Measurements from ENCODE around the gene PRR19.

The PRR19 gene

DNA sequence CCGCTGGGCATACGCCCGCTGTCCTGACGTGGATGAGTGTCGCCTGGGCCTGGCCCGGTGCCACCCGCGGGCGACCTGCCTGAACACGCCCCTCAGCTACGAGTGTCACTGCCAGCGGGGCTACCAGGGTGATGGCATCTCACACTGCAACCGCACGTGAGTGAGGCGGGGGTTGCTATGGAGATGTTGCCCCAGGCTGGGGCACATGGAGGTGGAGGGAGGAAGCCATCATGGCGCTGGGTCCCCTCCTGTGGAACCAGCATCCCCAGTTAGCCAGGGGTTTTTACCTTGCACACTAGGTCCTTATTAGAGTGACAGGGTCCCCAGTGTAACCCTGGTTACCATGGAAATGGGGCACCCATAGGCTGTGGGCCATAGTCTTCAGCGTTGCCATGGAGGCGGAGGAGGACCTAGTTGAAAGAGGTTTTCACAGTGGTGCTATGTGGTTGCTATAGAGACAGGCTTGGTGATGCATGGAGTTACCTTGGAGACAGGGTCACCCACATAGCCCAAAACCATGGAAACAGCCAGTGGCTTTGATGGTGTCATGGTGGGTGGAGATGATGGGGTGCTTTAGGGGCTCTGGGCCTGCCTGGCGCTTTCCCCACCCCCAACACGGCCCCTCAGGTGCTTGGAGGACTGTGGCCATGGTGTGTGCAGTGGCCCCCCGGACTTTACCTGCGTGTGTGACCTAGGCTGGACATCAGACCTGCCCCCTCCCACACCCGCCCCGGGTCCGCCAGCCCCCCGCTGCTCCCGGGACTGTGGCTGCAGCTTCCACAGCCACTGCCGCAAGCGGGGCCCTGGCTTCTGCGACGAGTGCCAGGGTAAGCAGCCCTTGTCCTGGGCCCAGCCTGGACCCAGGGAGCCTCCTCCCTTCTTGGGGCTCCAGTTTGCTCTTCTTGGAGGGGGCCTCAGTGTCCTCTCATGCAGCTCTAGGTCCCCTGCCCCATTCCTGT is 50.6 kb downstream of the PRR19 start:
- Histone ChIP-seq H3K79me1 (ENCODE audit: low read length) (no peaks in the 10 kb centered on the region), H3K4ac (ENCODE audit: low read depth, low read length) (no peak overlapping the region), H3K36me3 (ENCODE audit: control insufficient read depth in 1 of 2, insufficient read depth in 2 of 2, low read length in 2 of 2) (peaks cover 30 to 49% of the 10 kb centered on the region in 2 experiments), H4K8ac (ENCODE audit: low read depth, low read length) (no peak overlapping the region), H3K4me3 (ENCODE audit: low read depth, low read length) (no peak overlapping the region), H3K27ac (ENCODE audit: low read depth, low read length) (no peak overlapping the region), H2AFZ (ENCODE audit: insufficient read depth, low read length, poor library complexity) (no peak overlapping the region), H3K9me3 (ENCODE audit: insufficient read depth, low read depth, low read length) (peaks cover 2% of the 10 kb centered on the region), H4K91ac (ENCODE audit: low read depth, low read length) (no peak overlapping the region), H3K79me2 (ENCODE audit: control insufficient read depth, insufficient read depth, low read length, poor library complexity) (no peaks in the 10 kb centered on the region), H2BK12ac (ENCODE audit: low read length) (no peak overlapping the region), H2AK5ac (ENCODE audit: low read length) (no peak overlapping the region), H3K23ac (ENCODE audit: low read length) (no peak overlapping the region), H3K18ac (ENCODE audit: low read length) (no peak overlapping the region), H3K14ac (ENCODE audit: low read length) (no peak overlapping the region), H2BK120ac (ENCODE audit: insufficient read depth, low read length, poor library complexity) (no peak overlapping the region), H2BK5ac (ENCODE audit: low read depth, low read length, poor library complexity) (no peak overlapping the region), H3K27me3 (ENCODE audit: insufficient read depth, low read length) (no peaks in the 10 kb centered on the region), H3K9ac (ENCODE audit: low read length) (no peak overlapping the region), H3K4me2 (ENCODE audit: low read length) (no peak overlapping the region), H4K12ac (ENCODE audit: low read depth, low read length) (no peak overlapping the region), H3K4me1 (ENCODE audit: control insufficient read depth in 1 of 2, insufficient read depth in 2 of 2, low read length in 2 of 2) (no peaks in the 10 kb centered on the region)
- WGBS (ENCODE audit: extremely low coverage, insufficient coverage, insufficient read length): no CpG with 5 or more reads among the region's 31 CpGs
- DNase-seq: no peak

DNA sequence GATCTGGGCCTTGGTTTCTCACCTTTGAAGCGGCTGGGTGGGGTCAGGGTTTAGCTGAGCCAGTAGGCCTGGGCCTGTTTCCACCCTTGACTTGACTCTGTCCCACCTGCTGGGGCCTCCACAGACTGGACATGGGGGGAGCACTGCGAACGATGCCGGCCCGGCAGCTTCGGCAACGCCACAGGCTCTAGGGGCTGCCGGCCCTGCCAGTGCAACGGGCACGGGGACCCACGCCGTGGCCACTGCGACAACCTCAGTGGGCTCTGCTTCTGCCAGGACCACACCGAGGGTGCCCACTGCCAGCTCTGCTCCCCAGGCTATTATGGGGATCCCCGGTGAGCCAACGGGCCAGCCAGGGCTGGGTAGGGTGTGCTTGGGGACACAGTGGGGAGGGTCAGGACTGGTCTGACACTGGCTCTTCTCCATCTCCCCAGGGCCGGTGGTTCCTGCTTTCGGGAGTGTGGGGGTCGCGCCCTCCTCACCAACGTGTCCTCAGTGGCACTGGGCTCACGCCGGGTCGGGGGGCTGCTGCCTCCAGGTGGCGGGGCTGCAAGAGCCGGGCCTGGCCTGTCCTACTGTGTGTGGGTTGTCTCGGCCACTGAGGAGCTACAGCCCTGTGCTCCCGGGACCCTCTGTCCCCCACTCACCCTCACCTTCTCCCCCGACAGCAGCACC is 51.5 kb downstream of the PRR19 start:
- no peak overlapping the region for H3K18ac ChIP-seq (ENCODE audit: low read length)
- H2BK12ac ChIP-seq (ENCODE audit: low read length): no peak overlapping the region
- H2BK120ac ChIP-seq (ENCODE audit: insufficient read depth, low read length, poor library complexity): no peak overlapping the region
- H3K4me1 ChIP-seq (ENCODE audit: control insufficient read depth in 1 of 2, insufficient read depth in 2 of 2, low read length in 2 of 2): no peaks in the 10 kb centered on the region
- no peak overlapping the region for H2AK5ac ChIP-seq (ENCODE audit: low read length)
- H3K79me1 ChIP-seq (ENCODE audit: low read length): no peaks in the 10 kb centered on the region
- H3K4ac ChIP-seq (ENCODE audit: low read depth, low read length): no peak overlapping the region
- no peaks in the 10 kb centered on the region for H3K79me2 ChIP-seq (ENCODE audit: control insufficient read depth, insufficient read depth, low read length, poor library complexity)
- H3K4me2 ChIP-seq (ENCODE audit: low read length): no peak overlapping the region
- no peak overlapping the region for H3K23ac ChIP-seq (ENCODE audit: low read length)
- no peak overlapping the region for H4K12ac ChIP-seq (ENCODE audit: low read depth, low read length)
- peaks cover 34 to 46% of the 10 kb centered on the region in 2 experiments for H3K36me3 ChIP-seq (ENCODE audit: control insufficient read depth in 1 of 2, insufficient read depth in 2 of 2, low read length in 2 of 2)
- no peak overlapping the region for H3K4me3 ChIP-seq (ENCODE audit: low read depth, low read length)
- no peak overlapping the region for H4K91ac ChIP-seq (ENCODE audit: low read depth, low read length)
- no peak overlapping the region for H3K27ac ChIP-seq (ENCODE audit: low read depth, low read length)
- DNase-seq: no peak
- no peaks in the 10 kb centered on the region for H3K27me3 ChIP-seq (ENCODE audit: insufficient read depth, low read length)
- H3K14ac ChIP-seq (ENCODE audit: low read length): no peak overlapping the region
- no peak overlapping the region for H2BK5ac ChIP-seq (ENCODE audit: low read depth, low read length, poor library complexity)
- peaks cover 2% of the 10 kb centered on the region for H3K9me3 ChIP-seq (ENCODE audit: insufficient read depth, low read depth, low read length)
- H4K8ac ChIP-seq (ENCODE audit: low read depth, low read length): no peak overlapping the region
- no CpG with 5 or more reads among the region's 29 CpGs for WGBS (ENCODE audit: extremely low coverage, insufficient coverage, insufficient read length)
- H3K9ac ChIP-seq (ENCODE audit: low read length): no peak overlapping the region
- H2AFZ ChIP-seq (ENCODE audit: insufficient read depth, low read length, poor library complexity): no peak overlapping the region

- no CpG with 5 or more reads among the region's 12 CpGs for WGBS (ENCODE audit: extremely low coverage, insufficient coverage, insufficient read length)
- Histone ChIP-seq H4K12ac (ENCODE audit: low read depth, low read length) (no peak overlapping the region), H3K4ac (ENCODE audit: low read depth, low read length) (no peak overlapping the region), H2BK5ac (ENCODE audit: low read depth, low read length, poor library complexity) (no peak overlapping the region), H3K27ac (ENCODE audit: low read depth, low read length) (no peak overlapping the region), H3K27me3 (ENCODE audit: insufficient read depth, low read length) (no peaks in the 10 kb centered on the region), H2AK5ac (ENCODE audit: low read length) (no peak overlapping the region), H3K4me3 (ENCODE audit: low read depth, low read length) (no peak overlapping the region), H2BK12ac (ENCODE audit: low read length) (no peak overlapping the region), H3K9ac (ENCODE audit: low read length) (no peak overlapping the region), H3K23ac (ENCODE audit: low read length) (no peak overlapping the region), H3K79me2 (ENCODE audit: control insufficient read depth, insufficient read depth, low read length, poor library complexity) (no peaks in the 10 kb centered on the region), H3K79me1 (ENCODE audit: low read length) (no peaks in the 10 kb centered on the region), H3K4me2 (ENCODE audit: low read length) (no peak overlapping the region), H3K36me3 (ENCODE audit: control insufficient read depth in 1 of 2, insufficient read depth in 2 of 2, low read length in 2 of 2) (peaks cover 32 to 43% of the 10 kb centered on the region in 2 experiments), H3K14ac (ENCODE audit: low read length) (no peak overlapping the region), H2AFZ (ENCODE audit: insufficient read depth, low read length, poor library complexity) (no peak overlapping the region), H4K8ac (ENCODE audit: low read depth, low read length) (no peak overlapping the region), H4K91ac (ENCODE audit: low read depth, low read length) (no peak overlapping the region), H3K9me3 (ENCODE audit: insufficient read depth, low read depth, low read length) (peaks cover 2% of the 10 kb centered on the region), H2BK120ac (ENCODE audit: insufficient read depth, low read length, poor library complexity) (no peak overlapping the region), H3K18ac (ENCODE audit: low read length) (no peak overlapping the region), H3K4me1 (ENCODE audit: control insufficient read depth in 1 of 2, insufficient read depth in 2 of 2, low read length in 2 of 2) (peaks cover 4 to 6% of the 10 kb centered on the region in 2 experiments)
- no peak for DNase-seq
Measured at GRCh38 chr19:42355896-42356295, 54.0 kb downstream of the PRR19 start.

GRCh38 chr19:42356686-42357085 is 54.8 kb downstream of the PRR19 start:
- Histone ChIP-seq H3K9ac (ENCODE audit: low read length) (no peak overlapping the region), H3K9me3 (ENCODE audit: insufficient read depth, low read depth, low read length) (peaks cover 2% of the 10 kb centered on the region), H3K14ac (ENCODE audit: low read length) (no peak overlapping the region), H3K4me2 (ENCODE audit: low read length) (no peak overlapping the region), H3K4me3 (ENCODE audit: low read depth, low read length) (no peak overlapping the region), H3K27ac (ENCODE audit: low read depth, low read length) (no peak overlapping the region), H3K4ac (ENCODE audit: low read depth, low read length) (no peak overlapping the region), H4K8ac (ENCODE audit: low read depth, low read length) (no peak overlapping the region), H2AK5ac (ENCODE audit: low read length) (no peak overlapping the region), H3K27me3 (ENCODE audit: insufficient read depth, low read length) (no peaks in the 10 kb centered on the region), H3K79me2 (ENCODE audit: control insufficient read depth, insufficient read depth, low read length, poor library complexity) (no peaks in the 10 kb centered on the region), H3K23ac (ENCODE audit: low read length) (no peak overlapping the region), H2BK12ac (ENCODE audit: low read length) (no peak overlapping the region), H3K79me1 (ENCODE audit: low read length) (no peaks in the 10 kb centered on the region), H2AFZ (ENCODE audit: insufficient read depth, low read length, poor library complexity) (no peak overlapping the region), H4K12ac (ENCODE audit: low read depth, low read length) (no peak overlapping the region), H3K36me3 (ENCODE audit: control insufficient read depth in 1 of 2, insufficient read depth in 2 of 2, low read length in 2 of 2) (peaks cover 32 to 43% of the 10 kb centered on the region in 2 experiments), H4K91ac (ENCODE audit: low read depth, low read length) (no peak overlapping the region), H3K4me1 (ENCODE audit: control insufficient read depth in 1 of 2, insufficient read depth in 2 of 2, low read length in 2 of 2) (peaks cover 5 to 6% of the 10 kb centered on the region in 2 experiments), H3K18ac (ENCODE audit: low read length) (no peak overlapping the region), H2BK5ac (ENCODE audit: low read depth, low read length, poor library complexity) (no peak overlapping the region), H2BK120ac (ENCODE audit: insufficient read depth, low read length, poor library complexity) (no peak overlapping the region)
- no peak for DNase-seq
- WGBS (ENCODE audit: extremely low coverage, insufficient coverage, insufficient read length): no CpG with 5 or more reads among the region's 15 CpGs
